ENCODE measurements around the gene ACP7. TPM values are rescaled to one million over a fixed set of nuclear protein-coding genes. Genes with fewer than 3 reads are reported as not detected.

ACP7 gene
- total and polyA plus RNA-seq, 8 donors: 0.09 to 0.42 (median 0.11) TPM; not detected in 5

DNA sequence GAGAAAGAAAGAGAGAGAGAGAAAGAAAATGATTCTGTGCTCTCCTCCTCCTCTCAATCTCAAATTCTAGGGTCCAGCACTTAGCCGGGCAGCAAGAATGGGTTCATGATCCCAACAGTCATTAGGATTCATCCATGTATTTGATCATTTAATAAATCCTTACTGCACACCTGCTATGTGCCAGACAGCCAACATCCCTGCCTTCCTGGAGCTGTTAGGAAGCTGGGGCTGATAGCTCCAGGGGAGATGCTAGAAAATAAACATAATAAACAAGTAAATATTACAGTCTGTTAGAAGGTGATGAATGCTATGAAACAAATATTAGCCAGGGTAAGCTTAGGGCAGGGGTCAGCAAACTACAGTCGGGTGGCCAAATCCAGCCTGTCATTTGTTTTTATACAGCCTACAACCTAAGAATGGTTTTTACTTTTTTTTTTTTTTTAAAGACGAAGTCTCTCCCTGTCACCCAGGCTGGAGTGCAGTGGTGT is 9.9 kb upstream of the ACP7 start:
- Histone ChIP-seq H3K27ac (no peak overlapping the region), H3K36me3 (no peaks in the 10 kb centered on the region), H3K27me3 (peaks cover 0 to 5% (median 0%) of the 10 kb centered on the region in 4 donors), H3K4me1 (no peaks in the 10 kb centered on the region), H3K9me3 (no peaks in the 10 kb centered on the region), H3K4me3 (no peak overlapping the region)
- TF ChIP-seq, protein P1, sequence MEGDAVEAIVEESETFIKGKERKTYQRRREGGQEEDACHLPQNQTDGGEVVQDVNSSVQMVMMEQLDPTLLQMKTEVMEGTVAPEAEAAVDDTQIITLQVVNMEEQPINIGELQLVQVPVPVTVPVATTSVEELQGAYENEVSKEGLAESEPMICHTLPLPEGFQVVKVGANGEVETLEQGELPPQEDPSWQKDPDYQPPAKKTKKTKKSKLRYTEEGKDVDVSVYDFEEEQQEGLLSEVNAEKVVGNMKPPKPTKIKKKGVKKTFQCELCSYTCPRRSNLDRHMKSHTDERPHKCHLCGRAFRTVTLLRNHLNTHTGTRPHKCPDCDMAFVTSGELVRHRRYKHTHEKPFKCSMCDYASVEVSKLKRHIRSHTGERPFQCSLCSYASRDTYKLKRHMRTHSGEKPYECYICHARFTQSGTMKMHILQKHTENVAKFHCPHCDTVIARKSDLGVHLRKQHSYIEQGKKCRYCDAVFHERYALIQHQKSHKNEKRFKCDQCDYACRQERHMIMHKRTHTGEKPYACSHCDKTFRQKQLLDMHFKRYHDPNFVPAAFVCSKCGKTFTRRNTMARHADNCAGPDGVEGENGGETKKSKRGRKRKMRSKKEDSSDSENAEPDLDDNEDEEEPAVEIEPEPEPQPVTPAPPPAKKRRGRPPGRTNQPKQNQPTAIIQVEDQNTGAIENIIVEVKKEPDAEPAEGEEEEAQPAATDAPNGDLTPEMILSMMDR (IDR thresholded peaks at IDR 0.05): no peak
- intact Hi-C loops (cut with DNase I): no loop called here
- DNase-seq (no peak), ATAC-seq (no peak), FAIRE-seq (no peak)
- 44 to 49% methylated on average over 3 of the region's 3 CpGs for WGBS, 2 donors

DNA sequence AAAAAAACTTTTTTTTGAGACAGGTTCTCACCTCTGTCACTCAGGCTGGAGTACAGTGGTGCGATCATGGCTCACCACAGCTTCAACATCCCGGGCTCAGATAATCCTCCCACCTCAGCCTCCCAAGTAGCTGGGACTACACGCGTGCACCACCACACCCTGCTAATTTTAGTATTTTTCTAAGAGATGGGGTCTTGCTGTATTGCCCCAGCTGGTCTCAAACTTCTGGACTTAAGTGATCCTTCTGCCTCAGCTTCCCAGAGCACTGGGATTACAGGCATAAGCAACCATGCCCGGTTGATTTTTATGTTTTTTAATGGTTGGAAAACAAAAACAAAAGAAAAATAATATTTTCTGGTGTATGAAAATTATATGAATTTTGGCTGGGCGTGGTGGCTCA is 9.2 kb upstream of the ACP7 start:
- H3K36me3 ChIP-seq: no peaks in the 10 kb centered on the region
- 76 to 83% methylated on average over 6 of the region's 6 CpGs for WGBS, 2 donors
- ATAC-seq (no peak), FAIRE-seq (no peak), DNase-seq (no peak)
- no peaks in the 10 kb centered on the region for H3K9me3 ChIP-seq
- TF ChIP-seq, protein P1 (IDR thresholded peaks at IDR 0.05): no peak
- peaks cover 0 to 5% (median 0%) of the 10 kb centered on the region in 4 donors for H3K27me3 ChIP-seq
- no peaks in the 10 kb centered on the region for H3K4me1 ChIP-seq
- intact Hi-C loops (cut with DNase I): no loop called here
- no peak overlapping the region for H3K27ac ChIP-seq
- no peak overlapping the region for H3K4me3 ChIP-seq

DNA sequence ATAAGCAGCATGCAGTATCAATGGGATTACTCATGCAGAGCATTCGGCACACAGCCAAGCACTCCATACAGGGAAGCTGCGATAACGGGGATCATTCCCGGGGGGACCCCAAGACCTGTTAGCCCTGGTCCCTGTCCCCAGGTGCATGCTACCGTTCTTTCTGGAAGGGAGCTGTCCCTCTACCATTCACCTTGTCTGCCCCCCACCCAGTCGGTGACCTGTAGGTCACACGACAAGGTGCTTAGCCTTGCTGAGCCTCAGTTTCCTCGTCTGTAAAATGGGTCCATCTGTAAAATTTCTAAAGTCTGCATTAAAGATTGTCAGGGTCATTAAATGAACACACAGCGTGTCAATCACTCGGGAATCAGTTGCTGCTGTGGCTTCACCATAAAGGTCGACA is 6.8 kb upstream of the ACP7 start:
- intact Hi-C loops (cut with DNase I): no loop called here
- H3K4me3 ChIP-seq: no peak overlapping the region
- DNase-seq (no peak), FAIRE-seq (no peak), ATAC-seq (no peak)
- no peaks in the 10 kb centered on the region for H3K36me3 ChIP-seq
- H3K9me3 ChIP-seq: no peaks in the 10 kb centered on the region
- no peaks in the 10 kb centered on the region for H3K4me1 ChIP-seq
- no peak overlapping the region for H3K27ac ChIP-seq
- peaks cover 0 to 5% (median 0%) of the 10 kb centered on the region in 4 donors for H3K27me3 ChIP-seq
- TF ChIP-seq, protein P1 (IDR thresholded peaks at IDR 0.05): no peak
- WGBS, 2 donors: 60 to 77% methylated on average over 11 of the region's 11 CpGs

DNA sequence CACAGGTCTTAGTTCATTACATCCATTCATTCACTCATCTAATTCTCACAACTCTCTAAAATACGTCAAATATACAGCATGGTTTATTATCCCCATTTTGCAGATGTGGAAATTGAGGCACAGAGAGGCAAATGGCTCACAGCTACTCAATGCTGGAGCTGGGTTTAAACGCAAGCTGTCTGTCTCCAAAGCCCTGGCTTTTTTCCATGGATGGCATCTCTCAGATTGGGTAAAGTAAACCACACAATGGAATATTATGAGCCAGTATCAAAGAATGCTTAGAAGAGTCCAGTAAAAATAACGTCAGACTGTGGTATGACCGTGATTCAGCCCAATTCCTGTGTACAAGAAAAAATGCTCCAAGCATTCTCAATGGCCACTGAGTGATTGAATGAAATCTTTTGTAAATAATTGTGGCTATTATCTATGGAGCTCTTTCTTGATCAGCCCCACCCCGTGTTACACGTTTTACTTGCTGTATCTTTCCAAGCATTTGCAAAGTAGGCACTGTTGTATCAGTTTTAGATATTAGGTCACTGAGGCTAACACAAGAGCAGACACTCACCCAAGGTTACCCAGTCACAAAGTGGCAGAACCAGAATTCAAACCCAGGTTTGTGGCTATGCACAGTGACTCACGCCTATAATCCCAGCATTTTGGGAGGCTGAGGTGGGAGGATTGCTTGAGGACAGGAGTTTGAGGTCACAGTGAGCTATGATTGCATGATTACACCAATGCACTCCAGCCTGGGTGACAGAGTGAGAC is 5.5 kb upstream of the ACP7 start:
- Histone ChIP-seq H3K9me3 (no peaks in the 10 kb centered on the region), H3K36me3 (no peaks in the 10 kb centered on the region), H3K4me1 (no peaks in the 10 kb centered on the region), H3K27me3 (peaks cover 0 to 13% (median 0%) of the 10 kb centered on the region in 4 donors), H3K27ac (no peak overlapping the region), H3K4me3 (no peak overlapping the region)
- 36 to 41% methylated on average over 7 of the region's 7 CpGs for WGBS, 2 donors
- DNase-seq (no peak), FAIRE-seq (no peak), ATAC-seq (no peak)
- TF ChIP-seq, protein P1 (IDR thresholded peaks at IDR 0.05): no peak
- intact Hi-C loops (cut with DNase I): no loop called here

DNA sequence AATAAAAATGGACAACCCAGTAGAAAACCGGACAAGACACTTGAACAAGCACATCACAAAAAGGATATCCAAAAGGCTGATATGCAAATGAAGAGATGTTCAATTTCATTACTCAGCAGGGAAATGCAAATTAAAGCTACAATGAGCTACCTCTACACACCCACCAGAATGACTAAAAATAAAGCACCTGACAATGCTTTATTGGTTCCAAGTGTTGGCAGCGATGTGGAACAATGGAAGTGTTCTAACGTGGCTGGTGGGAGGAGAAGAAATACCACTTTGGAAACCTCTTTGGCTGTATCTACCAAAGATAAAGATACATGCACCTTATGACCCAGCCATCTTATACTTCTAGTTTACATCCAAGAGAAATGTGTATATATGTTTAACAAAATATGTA is 3.7 kb upstream of the ACP7 start:
- Histone ChIP-seq H3K4me3 (no peak overlapping the region), H3K9me3 (no peaks in the 10 kb centered on the region), H3K27me3 (peaks cover 0 to 19% (median 0%) of the 10 kb centered on the region in 4 donors), H3K36me3 (no peaks in the 10 kb centered on the region), H3K4me1 (no peaks in the 10 kb centered on the region), H3K27ac (no peak overlapping the region)
- FAIRE-seq: no peak
- ATAC-seq: no peak
- intact Hi-C loops (cut with DNase I): no loop called here
- WGBS, 2 donors: 43 to 55% methylated on average over 3 of the region's 3 CpGs
- TF ChIP-seq, protein P1 (IDR thresholded peaks at IDR 0.05): no peak
- DNase-seq: no peak
